SK-N-SH treated with all-trans-retinoic acid at 6 μM for 48 hours (cell line): ENCODE data around the gene DOCK2.

Experiments
- ARNTL ChIP-seq: fragments of 450-650 bp; formaldehyde crosslinking; IDR thresholded peaks from 2 replicates; pipeline ENCODE4 v1.5.0; 2020; ENCODE audit warnings: low read depth, mild to moderate bottlenecking, moderate library complexity, borderline replicate concordance
- BACH2 ChIP-seq: fragments of 250-450 bp; sonication (Bioruptor Pico); IDR thresholded peaks from 2 replicates; pipeline ENCODE4 v1.9.0; 2021; ENCODE audit warnings: mild to moderate bottlenecking, borderline replicate concordance
- CREB5 ChIP-seq: fragments of 250-450 bp; sonication (Bioruptor Pico); IDR thresholded peaks from 2 replicates; pipeline ENCODE4 v1.5.1; 2020; ENCODE audit warnings: low read depth, mild to moderate bottlenecking, moderate library complexity
- PATZ1 ChIP-seq: fragments of 250-450 bp; sonication (Bioruptor Pico); IDR thresholded peaks from 2 replicates; pipeline ENCODE4 v1.8.0; 2020; ENCODE audit warnings: mild to moderate bottlenecking, moderate library complexity, borderline replicate concordance
- SNAI2 ChIP-seq: fragments of 250-450 bp; sonication (Bioruptor Pico); IDR thresholded peaks from 2 replicates; pipeline ENCODE4 v1.5.0; 2020; ENCODE audit warnings: mild to moderate bottlenecking, moderate library complexity
- TCF4 ChIP-seq: fragments of 250-450 bp; sonication (Bioruptor Pico); IDR thresholded peaks from 2 replicates; pipeline ENCODE4 v1.8.0; 2021; ENCODE audit warnings: mild to moderate bottlenecking, moderate library complexity, borderline replicate concordance
- TF ChIP-seq, protein P1 (sequence below): fragments of 250-450 bp; sonication (Bioruptor Pico); IDR thresholded peaks from 2 replicates; pipeline ENCODE4 v1.5.1; 2021; ENCODE audit warnings: mild to moderate bottlenecking, moderate library complexity

DNA sequence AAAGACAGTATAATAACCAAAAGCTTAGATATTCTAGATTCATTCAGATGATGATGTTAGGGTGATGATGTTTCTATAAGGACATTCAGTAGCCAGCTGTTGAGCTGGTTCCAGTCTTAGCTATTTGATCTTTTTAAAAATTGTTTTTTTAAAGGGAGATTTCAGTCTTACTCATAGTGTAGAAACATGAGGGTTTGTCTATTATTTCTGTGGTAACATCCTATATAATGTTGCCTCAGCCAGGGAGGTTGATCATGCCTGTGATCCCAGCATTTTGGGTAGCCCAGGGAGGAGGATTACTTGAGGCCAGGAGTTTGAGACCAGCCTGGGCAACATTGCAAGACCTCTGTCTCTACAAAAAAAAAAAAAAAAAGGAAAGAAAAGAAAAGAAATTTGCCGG is 167.8 kb downstream of the DOCK2 start:
- TF ChIP-seq PATZ1 (CRISPR knock-in tag) (no peak), TCF4 (CRISPR knock-in tag) (no peak), BACH2 (no peak), ARNTL (CRISPR knock-in tag) (no peak), SNAI2 (CRISPR knock-in tag) (no peak), CREB5 (no peak)
- TF ChIP-seq, protein P1, sequence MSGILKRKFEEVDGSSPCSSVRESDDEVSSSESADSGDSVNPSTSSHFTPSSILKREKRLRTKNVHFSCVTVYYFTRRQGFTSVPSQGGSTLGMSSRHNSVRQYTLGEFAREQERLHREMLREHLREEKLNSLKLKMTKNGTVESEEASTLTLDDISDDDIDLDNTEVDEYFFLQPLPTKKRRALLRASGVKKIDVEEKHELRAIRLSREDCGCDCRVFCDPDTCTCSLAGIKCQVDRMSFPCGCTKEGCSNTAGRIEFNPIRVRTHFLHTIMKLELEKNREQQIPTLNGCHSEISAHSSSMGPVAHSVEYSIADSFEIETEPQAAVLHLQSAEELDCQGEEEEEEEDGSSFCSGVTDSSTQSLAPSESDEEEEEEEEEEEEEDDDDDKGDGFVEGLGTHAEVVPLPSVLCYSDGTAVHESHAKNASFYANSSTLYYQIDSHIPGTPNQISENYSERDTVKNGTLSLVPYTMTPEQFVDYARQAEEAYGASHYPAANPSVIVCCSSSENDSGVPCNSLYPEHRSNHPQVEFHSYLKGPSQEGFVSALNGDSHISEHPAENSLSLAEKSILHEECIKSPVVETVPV (CRISPR knock-in tag), result no peak
